SU-DHL-6 (cell line): Measurements from ENCODE around the gene GPC3.

ENCODE experiments used
- CTCF ChIP-seq: fragments of 200-600 bp; sonication (generic); IDR thresholded peaks from one replicate; pipeline ENCODE4 v1.5.1; 2017; ENCODE audit warnings: antibody characterized with exemption, mild to moderate bottlenecking, low read length, moderate library complexity; ENCODE audit not compliant: insufficient read depth, poor library complexity, severe bottlenecking
- EZH2phosphoT487 ChIP-seq: fragments of 200-600 bp; sonication (generic), shearing (Covaris generic); conservative IDR thresholded peaks from 2 replicates; pipeline ENCODE4 v1.6.1; 2018; ENCODE audit warnings: mild to moderate bottlenecking, antibody characterized with exemption, low read length, moderate library complexity, mixed read lengths

- TF ChIP-seq CTCF = no peak
- no peak for TF ChIP-seq EZH2phosphoT487
These were observed 35.5 kb upstream of the GPC3 start for GRCh38 chrX:134020910-134021309.
